Measurements from ENCODE around the gene TSC22D1. TPM values are rescaled to one million over a fixed set of nuclear protein-coding genes. Genes with fewer than 3 reads are reported as not detected.
"Not testable (repeated sequence)": the region's sequence is repeated elsewhere in the genome, so short reads cannot be mapped to it uniquely, and the experiment has no call there.

Gene TSC22D1
- total and polyA plus RNA-seq, 4 donors = 21.0 to 43.5 (median 37.0) TPM

DNA sequence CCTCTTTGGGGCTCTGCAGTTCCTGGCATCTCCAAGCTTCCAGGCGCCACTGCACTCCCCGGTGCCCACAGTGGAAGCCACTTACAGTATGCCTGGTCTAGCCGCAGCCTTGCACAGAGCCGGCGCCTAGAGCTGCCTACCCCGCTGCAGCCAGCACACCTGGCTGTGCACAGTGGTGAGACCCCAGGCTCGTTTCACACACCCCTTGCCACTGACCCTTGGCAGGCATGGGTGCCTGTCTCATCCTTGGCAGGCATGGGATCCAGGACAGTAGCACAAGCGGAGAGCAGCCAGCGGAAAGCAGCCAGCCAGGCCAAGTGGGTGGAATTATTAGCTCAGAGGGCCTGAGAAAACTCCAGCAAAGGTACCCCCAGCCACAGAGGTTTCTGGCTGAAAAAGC lies 116.5 kb downstream of the TSC22D1 start:
- no peaks in the 10 kb centered on the region for H3K36me3 ChIP-seq (ENCODE audit: control insufficient read depth in 4 of 4, insufficient read depth in 3 of 4, low read depth in 1 of 4, low read length in 3 of 4)
- H3K9ac ChIP-seq (ENCODE audit: low read depth in 1 of 2, low read length in 2 of 2) = no peak overlapping the region
- TF ChIP-seq NR2F2 (IDR thresholded peaks at IDR 0.05) (no peak), HNF4G (IDR thresholded peaks at IDR 0.05) (no peak), FOXA1 (IDR thresholded peaks at IDR 0.05) (no peak), EGR1 (IDR thresholded peaks at IDR 0.05; ENCODE audit: low read depth in 2 of 2) (no peak), YY1 (IDR thresholded peaks at IDR 0.05) (no peak), RAD21 (IDR thresholded peaks at IDR 0.05) (no peak)
- TF ChIP-seq, protein P1, sequence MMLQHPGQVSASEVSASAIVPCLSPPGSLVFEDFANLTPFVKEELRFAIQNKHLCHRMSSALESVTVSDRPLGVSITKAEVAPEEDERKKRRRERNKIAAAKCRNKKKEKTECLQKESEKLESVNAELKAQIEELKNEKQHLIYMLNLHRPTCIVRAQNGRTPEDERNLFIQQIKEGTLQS (IDR thresholded peaks at IDR 0.05) = no peak
- WGBS = 95% methylated on average over 9 of the region's 9 CpGs
- H3K27me3 ChIP-seq (ENCODE audit: control insufficient read depth in 4 of 4, insufficient read depth in 4 of 4, low read length in 3 of 4) = no peaks in the 10 kb centered on the region
- H3K4me3 ChIP-seq (ENCODE audit: low read depth in 1 of 3, low read length in 3 of 3) = no peak overlapping the region
- H3K27ac ChIP-seq (ENCODE audit: low read depth in 1 of 2, low read length in 2 of 2) = no peak overlapping the region
- H3K4me1 ChIP-seq (ENCODE audit: control insufficient read depth in 4 of 4, insufficient read depth in 4 of 4, low read length in 3 of 4) = peaks cover 0 to 3% (median 0%) of the 10 kb centered on the region in 4 donors
- H3K9me3 ChIP-seq (ENCODE audit: control insufficient read depth in 4 of 4, low read length in 3 of 4) = peaks cover 0 to 2% (median 0%) of the 10 kb centered on the region in 4 donors
- no peak for DNase-seq (ENCODE audit: low spot score)

DNA sequence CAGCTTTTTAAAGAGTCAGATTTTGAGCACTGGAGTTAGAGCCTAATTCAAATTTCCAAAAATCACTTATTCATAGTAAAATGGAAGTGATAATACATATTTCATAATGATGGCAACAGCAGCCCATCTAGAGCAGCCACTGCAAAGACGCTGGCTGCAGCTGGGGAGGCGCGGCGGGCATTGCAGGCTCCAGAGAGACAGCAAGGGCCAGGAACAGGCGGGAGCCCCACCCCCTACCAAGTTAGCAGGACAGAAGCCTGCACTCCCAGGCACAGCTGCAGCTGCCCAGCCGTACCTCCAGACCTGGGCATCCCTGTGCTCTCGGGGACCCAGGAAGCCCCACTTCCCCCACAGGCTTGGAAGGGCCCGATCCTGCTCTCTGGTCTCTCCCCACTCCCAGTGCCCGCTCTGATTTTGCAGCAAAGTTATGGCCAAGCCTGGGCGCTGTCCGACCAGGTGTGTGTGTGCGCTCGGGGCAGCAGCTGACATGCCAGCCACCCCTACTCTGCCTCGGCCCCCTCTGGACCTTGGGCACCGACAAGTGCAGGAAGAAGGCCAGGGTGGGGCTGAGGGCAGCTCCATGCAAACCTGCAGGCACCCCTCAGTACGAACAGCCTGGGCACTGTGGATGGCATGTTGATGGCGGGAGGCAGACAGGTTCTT lies 117.7 kb downstream of the TSC22D1 start:
- no peak overlapping the region for H3K9ac ChIP-seq (ENCODE audit: low read depth in 1 of 2, low read length in 2 of 2)
- H3K9me3 ChIP-seq (ENCODE audit: control insufficient read depth in 4 of 4, low read length in 3 of 4) = peaks cover 0 to 2% (median 0%) of the 10 kb centered on the region in 4 donors
- H3K36me3 ChIP-seq (ENCODE audit: control insufficient read depth in 4 of 4, insufficient read depth in 3 of 4, low read depth in 1 of 4, low read length in 3 of 4) = no peaks in the 10 kb centered on the region
- no peak overlapping the region for H3K4me3 ChIP-seq (ENCODE audit: low read depth in 1 of 3, low read length in 3 of 3)
- H3K27me3 ChIP-seq (ENCODE audit: control insufficient read depth in 4 of 4, insufficient read depth in 4 of 4, low read length in 3 of 4) = no peaks in the 10 kb centered on the region
- H3K4me1 ChIP-seq (ENCODE audit: control insufficient read depth in 4 of 4, insufficient read depth in 4 of 4, low read length in 3 of 4) = peaks cover 0 to 3% (median 0%) of the 10 kb centered on the region in 4 donors
- TF ChIP-seq, protein P2, sequence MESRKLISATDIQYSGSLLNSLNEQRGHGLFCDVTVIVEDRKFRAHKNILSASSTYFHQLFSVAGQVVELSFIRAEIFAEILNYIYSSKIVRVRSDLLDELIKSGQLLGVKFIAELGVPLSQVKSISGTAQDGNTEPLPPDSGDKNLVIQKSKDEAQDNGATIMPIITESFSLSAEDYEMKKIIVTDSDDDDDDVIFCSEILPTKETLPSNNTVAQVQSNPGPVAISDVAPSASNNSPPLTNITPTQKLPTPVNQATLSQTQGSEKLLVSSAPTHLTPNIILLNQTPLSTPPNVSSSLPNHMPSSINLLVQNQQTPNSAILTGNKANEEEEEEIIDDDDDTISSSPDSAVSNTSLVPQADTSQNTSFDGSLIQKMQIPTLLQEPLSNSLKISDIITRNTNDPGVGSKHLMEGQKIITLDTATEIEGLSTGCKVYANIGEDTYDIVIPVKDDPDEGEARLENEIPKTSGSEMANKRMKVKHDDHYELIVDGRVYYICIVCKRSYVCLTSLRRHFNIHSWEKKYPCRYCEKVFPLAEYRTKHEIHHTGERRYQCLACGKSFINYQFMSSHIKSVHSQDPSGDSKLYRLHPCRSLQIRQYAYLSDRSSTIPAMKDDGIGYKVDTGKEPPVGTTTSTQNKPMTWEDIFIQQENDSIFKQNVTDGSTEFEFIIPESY (IDR thresholded peaks at IDR 0.05) = no peak
- no peak for TF ChIP-seq SP1 (IDR thresholded peaks at IDR 0.05)
- TF ChIP-seq HNF4A (conservative IDR thresholded peaks at IDR 0.05) = no peak
- no peak for TF ChIP-seq YY1 (IDR thresholded peaks at IDR 0.05)
- no peak for TF ChIP-seq TAF1 (conservative IDR thresholded peaks at IDR 0.05)
- TF ChIP-seq FOXA2 (IDR thresholded peaks at IDR 0.05) = no peak
- no peak for TF ChIP-seq RAD21 (IDR thresholded peaks at IDR 0.05)
- no peak for TF ChIP-seq GABPA (IDR thresholded peaks at IDR 0.05 in 1 of 2, conservative IDR thresholded peaks at IDR 0.05 in 1 of 2)
- TF ChIP-seq, protein P1 (IDR thresholded peaks at IDR 0.05) = no peak
- no peak for TF ChIP-seq FOXA1 (IDR thresholded peaks at IDR 0.05)
- TF ChIP-seq, protein P3, sequence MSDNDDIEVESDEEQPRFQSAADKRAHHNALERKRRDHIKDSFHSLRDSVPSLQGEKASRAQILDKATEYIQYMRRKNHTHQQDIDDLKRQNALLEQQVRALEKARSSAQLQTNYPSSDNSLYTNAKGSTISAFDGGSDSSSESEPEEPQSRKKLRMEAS (IDR thresholded peaks at IDR 0.05) = no peak
- TF ChIP-seq, protein P4, sequence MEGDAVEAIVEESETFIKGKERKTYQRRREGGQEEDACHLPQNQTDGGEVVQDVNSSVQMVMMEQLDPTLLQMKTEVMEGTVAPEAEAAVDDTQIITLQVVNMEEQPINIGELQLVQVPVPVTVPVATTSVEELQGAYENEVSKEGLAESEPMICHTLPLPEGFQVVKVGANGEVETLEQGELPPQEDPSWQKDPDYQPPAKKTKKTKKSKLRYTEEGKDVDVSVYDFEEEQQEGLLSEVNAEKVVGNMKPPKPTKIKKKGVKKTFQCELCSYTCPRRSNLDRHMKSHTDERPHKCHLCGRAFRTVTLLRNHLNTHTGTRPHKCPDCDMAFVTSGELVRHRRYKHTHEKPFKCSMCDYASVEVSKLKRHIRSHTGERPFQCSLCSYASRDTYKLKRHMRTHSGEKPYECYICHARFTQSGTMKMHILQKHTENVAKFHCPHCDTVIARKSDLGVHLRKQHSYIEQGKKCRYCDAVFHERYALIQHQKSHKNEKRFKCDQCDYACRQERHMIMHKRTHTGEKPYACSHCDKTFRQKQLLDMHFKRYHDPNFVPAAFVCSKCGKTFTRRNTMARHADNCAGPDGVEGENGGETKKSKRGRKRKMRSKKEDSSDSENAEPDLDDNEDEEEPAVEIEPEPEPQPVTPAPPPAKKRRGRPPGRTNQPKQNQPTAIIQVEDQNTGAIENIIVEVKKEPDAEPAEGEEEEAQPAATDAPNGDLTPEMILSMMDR (IDR thresholded peaks at IDR 0.05; ENCODE audit: low read depth, low read length, missing input control) = no peak
- TF ChIP-seq, protein P5, sequence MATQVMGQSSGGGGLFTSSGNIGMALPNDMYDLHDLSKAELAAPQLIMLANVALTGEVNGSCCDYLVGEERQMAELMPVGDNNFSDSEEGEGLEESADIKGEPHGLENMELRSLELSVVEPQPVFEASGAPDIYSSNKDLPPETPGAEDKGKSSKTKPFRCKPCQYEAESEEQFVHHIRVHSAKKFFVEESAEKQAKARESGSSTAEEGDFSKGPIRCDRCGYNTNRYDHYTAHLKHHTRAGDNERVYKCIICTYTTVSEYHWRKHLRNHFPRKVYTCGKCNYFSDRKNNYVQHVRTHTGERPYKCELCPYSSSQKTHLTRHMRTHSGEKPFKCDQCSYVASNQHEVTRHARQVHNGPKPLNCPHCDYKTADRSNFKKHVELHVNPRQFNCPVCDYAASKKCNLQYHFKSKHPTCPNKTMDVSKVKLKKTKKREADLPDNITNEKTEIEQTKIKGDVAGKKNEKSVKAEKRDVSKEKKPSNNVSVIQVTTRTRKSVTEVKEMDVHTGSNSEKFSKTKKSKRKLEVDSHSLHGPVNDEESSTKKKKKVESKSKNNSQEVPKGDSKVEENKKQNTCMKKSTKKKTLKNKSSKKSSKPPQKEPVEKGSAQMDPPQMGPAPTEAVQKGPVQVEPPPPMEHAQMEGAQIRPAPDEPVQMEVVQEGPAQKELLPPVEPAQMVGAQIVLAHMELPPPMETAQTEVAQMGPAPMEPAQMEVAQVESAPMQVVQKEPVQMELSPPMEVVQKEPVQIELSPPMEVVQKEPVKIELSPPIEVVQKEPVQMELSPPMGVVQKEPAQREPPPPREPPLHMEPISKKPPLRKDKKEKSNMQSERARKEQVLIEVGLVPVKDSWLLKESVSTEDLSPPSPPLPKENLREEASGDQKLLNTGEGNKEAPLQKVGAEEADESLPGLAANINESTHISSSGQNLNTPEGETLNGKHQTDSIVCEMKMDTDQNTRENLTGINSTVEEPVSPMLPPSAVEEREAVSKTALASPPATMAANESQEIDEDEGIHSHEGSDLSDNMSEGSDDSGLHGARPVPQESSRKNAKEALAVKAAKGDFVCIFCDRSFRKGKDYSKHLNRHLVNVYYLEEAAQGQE (IDR thresholded peaks at IDR 0.05) = no peak
- TF ChIP-seq EGR1 (IDR thresholded peaks at IDR 0.05; ENCODE audit: low read depth in 2 of 2) = no peak
- no peak for TF ChIP-seq NR2F2 (IDR thresholded peaks at IDR 0.05)
- no peak for TF ChIP-seq HNF4G (IDR thresholded peaks at IDR 0.05)
- TF ChIP-seq RXRA (IDR thresholded peaks at IDR 0.05) = no peak
- TF ChIP-seq JUND (IDR thresholded peaks at IDR 0.05) = no peak
- 96% methylated on average over 17 of the region's 17 CpGs for WGBS
- H3K27ac ChIP-seq (ENCODE audit: low read depth in 1 of 2, low read length in 2 of 2) = no peak overlapping the region
- DNase-seq (ENCODE audit: low spot score) = no peak

DNA sequence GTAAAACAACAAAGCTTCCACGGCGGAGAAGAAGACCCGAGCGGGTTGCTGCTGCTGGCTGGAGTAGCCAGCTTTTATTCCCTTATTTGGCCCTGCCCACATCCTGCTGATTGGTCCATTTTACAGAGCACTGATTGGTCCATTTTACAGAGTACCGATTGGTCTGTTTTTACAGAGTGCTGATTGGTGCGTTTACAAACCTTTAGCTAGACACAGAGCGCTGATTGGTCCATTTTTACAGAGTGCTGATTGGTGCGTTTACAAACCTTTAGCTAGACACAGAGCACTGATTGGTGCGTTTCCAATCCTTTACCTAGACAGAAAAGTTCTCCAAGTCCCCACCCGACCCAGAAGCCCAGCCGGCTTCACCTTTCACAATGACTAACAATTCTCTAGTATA lies 119.9 kb downstream of the TSC22D1 start:
- H3K4me3 ChIP-seq (ENCODE audit: low read depth in 1 of 3, low read length in 3 of 3); DNase-seq (ENCODE audit: low spot score); H3K4me1 ChIP-seq (ENCODE audit: control insufficient read depth in 4 of 4, insufficient read depth in 4 of 4, low read length in 3 of 4); H3K27ac ChIP-seq (ENCODE audit: low read depth in 1 of 2, low read length in 2 of 2); H3K9ac ChIP-seq (ENCODE audit: low read depth in 1 of 2, low read length in 2 of 2); H3K36me3 ChIP-seq (ENCODE audit: control insufficient read depth in 4 of 4, insufficient read depth in 3 of 4, low read depth in 1 of 4, low read length in 3 of 4); H3K27me3 ChIP-seq (ENCODE audit: control insufficient read depth in 4 of 4, insufficient read depth in 4 of 4, low read length in 3 of 4); H3K9me3 ChIP-seq (ENCODE audit: control insufficient read depth in 4 of 4, low read length in 3 of 4): not testable (repeated sequence)
- 97% methylated on average over 11 of the region's 11 CpGs for WGBS
